H1 (cell line): ENCODE results near the gene KDM6B. TPM values are rescaled to one million over a fixed set of nuclear protein-coding genes. Genes with fewer than 3 reads are reported as not detected.

Source experiments
- CTCF ChIA-PET: fragments of 300-600 bp; sonication (Branson Sonifier 250); formaldehyde crosslinking; loops from one replicate; lab custom pipeline; 2021; ENCODE audit not compliant: partially characterized antibody; lab: Charles Lee
- POLR2A ChIA-PET: fragments of 300-600 bp; sonication (Branson Sonifier 250); formaldehyde crosslinking; loops from one replicate; lab custom pipeline; 2021; ENCODE audit warnings: inconsistent platforms; ENCODE audit not compliant: partially characterized antibody; lab: Charles Lee
- DNase-seq, 2 experiments: peaks; one replicate each; pipeline versions ENCODE4 v3.0.0 to v3.0.0-alpha.2; 2010 to 2022; ENCODE audit warnings: low spot score in 2 of 2, low read depth in 1 of 2, mixed read lengths in 1 of 2
- FAIRE-seq: peaks from 2 replicates; lab custom pipeline; 2011; peaks lifted over from hg19 to GRCh38; lab: Jason Lieb, UNC
- H2AFZ ChIP-seq: 2 replicates; pipeline ENCODE4 v1.8.1; 2012; ENCODE audit warnings: low read length, inconsistent platforms
- H2AK5ac ChIP-seq: 2 replicates; pipeline ENCODE4 v1.6.1; 2013; ENCODE audit warnings: low read depth, low read length
- H2BK120ac ChIP-seq: replicated peaks from 2 replicates; pipeline ENCODE3; 2013; ENCODE audit warnings: low read depth, low read length, inconsistent platforms
- H2BK12ac ChIP-seq: 2 replicates; pipeline ENCODE4 v1.6.1; 2013; ENCODE audit warnings: low read depth, low read length
- H2BK15ac ChIP-seq: 2 replicates; pipeline ENCODE4 v1.6.1; 2013; ENCODE audit warnings: low read length
- H2BK20ac ChIP-seq: 2 replicates; pipeline ENCODE4 v1.6.1; 2013; ENCODE audit warnings: low read length
- H2BK5ac ChIP-seq: 2 replicates; pipeline ENCODE4 v1.6.1; 2013; ENCODE audit warnings: low read depth, low read length
- H3K14ac ChIP-seq: 2 replicates; pipeline ENCODE4 v1.6.1; 2013; ENCODE audit warnings: inconsistent platforms; ENCODE audit not compliant: insufficient read length
- H3K18ac ChIP-seq: 2 replicates; pipeline ENCODE4 v1.6.1; 2013; ENCODE audit warnings: low read length; ENCODE audit errors: extremely low read depth
- H3K23ac ChIP-seq: 2 replicates; pipeline ENCODE4 v1.6.1; 2013; ENCODE audit warnings: inconsistent platforms; ENCODE audit not compliant: insufficient read length
- H3K23me2 ChIP-seq: 2 replicates; pipeline ENCODE4 v1.6.1; 2013; ENCODE audit warnings: low read depth, low read length
- H3K27ac ChIP-seq: 2 replicates; pipeline ENCODE4 v1.6.1; 2011; ENCODE audit warnings: low read depth, low read length, inconsistent platforms
- H3K27me3 ChIP-seq, 4 experiments: replicated peaks in 1 of 4; 1 replicate in 1 of 4; 2 replicates in 3 of 4; pipeline versions ENCODE4 v1.6.1 to v1.8.1; 2011 to 2013; ENCODE audit warnings: low read length in 3 of 4, mild to moderate bottlenecking in 3 of 4, inconsistent platforms in 2 of 4, mixed read lengths in 2 of 4, moderate library complexity in 1 of 4; ENCODE audit not compliant: control insufficient read depth in 3 of 4, insufficient read depth in 3 of 4; ENCODE audit errors: extremely low read depth in 1 of 4
- H3K36me3 ChIP-seq, 4 experiments: 2 replicates each; pipeline versions ENCODE4 v1.6.1 to v1.8.1; 2011 to 2013; ENCODE audit warnings: mild to moderate bottlenecking in 4 of 4, low read length in 3 of 4, moderate library complexity in 2 of 4, control low read depth in 1 of 4, inconsistent platforms in 1 of 4; ENCODE audit not compliant: insufficient read depth in 4 of 4, control insufficient read depth in 2 of 4
- H3K4ac ChIP-seq: replicated peaks from 2 replicates; pipeline ENCODE3; 2013; ENCODE audit warnings: low read length, low read depth, mixed read lengths, inconsistent platforms; ENCODE audit not compliant: insufficient read length
- H3K4me1 ChIP-seq, 4 experiments: replicated peaks in 1 of 4; 1 replicate in 1 of 4; 2 replicates in 3 of 4; pipeline versions ENCODE4 v1.6.1 to v1.8.1; 2011 to 2013; ENCODE audit warnings: low read length in 3 of 4, inconsistent platforms in 2 of 4, mixed read lengths in 1 of 4; ENCODE audit not compliant: insufficient read depth in 4 of 4, control insufficient read depth in 3 of 4
- H3K4me2 ChIP-seq, 2 experiments: 2 replicates each; pipeline versions ENCODE4 v1.6.1 to v1.8.1; 2011 to 2013; ENCODE audit warnings: low read depth in 2 of 2, low read length in 2 of 2, control low read depth in 1 of 2, inconsistent platforms in 1 of 2, mild to moderate bottlenecking in 1 of 2; ENCODE audit not compliant: insufficient read depth in 1 of 2
- H3K4me3 ChIP-seq, 4 experiments: fragments of 200-600, 300-600 bp in 1 of 4; sonication (generic), shearing (Covaris generic), sonication (Bioruptor Twin) in 1 of 4; 2 replicates each; pipeline versions ENCODE4 v1.5.1 to v1.8.1; 2011 to 2016; ENCODE audit warnings: low read length in 4 of 4, low read depth in 3 of 4, control low read depth in 2 of 4, inconsistent platforms in 2 of 4, mild to moderate bottlenecking in 2 of 4, mixed read lengths in 1 of 4, moderate library complexity in 1 of 4; ENCODE audit not compliant: insufficient read depth in 2 of 4; ENCODE audit errors: extremely low read depth in 1 of 4
- H3K56ac ChIP-seq: replicated peaks from 2 replicates; pipeline ENCODE3; 2013; ENCODE audit warnings: low read depth, mild to moderate bottlenecking, mixed read lengths, low read length, inconsistent platforms; ENCODE audit not compliant: insufficient read length
- H3K79me1 ChIP-seq: 2 replicates; pipeline ENCODE4 v1.6.1; 2013; ENCODE audit warnings: low read depth, low read length, control low read depth
- H3K79me2 ChIP-seq, 2 experiments: 2 replicates each; pipeline versions ENCODE4 v1.6.1 to v1.8.1; 2012 to 2013; ENCODE audit warnings: low read length in 2 of 2, mild to moderate bottlenecking in 2 of 2, inconsistent platforms in 1 of 2; ENCODE audit not compliant: insufficient read depth in 2 of 2, control insufficient read depth in 1 of 2
- H3K9ac ChIP-seq, 4 experiments: replicated peaks in 1 of 4; 1 replicate in 1 of 4; 2 replicates in 3 of 4; pipeline versions ENCODE4 v1.6.1 to v1.8.1; 2011 to 2013; ENCODE audit warnings: low read depth in 3 of 4, low read length in 3 of 4, control low read depth in 2 of 4, mild to moderate bottlenecking in 2 of 4, moderate library complexity in 2 of 4, inconsistent platforms in 1 of 4; ENCODE audit errors: extremely low read depth in 1 of 4
- H3K9me3 ChIP-seq, 2 experiments: 2 replicates each; pipeline versions ENCODE4 v1.6.1 to v1.8.1; 2012 to 2013; ENCODE audit warnings: mild to moderate bottlenecking in 2 of 2, moderate library complexity in 2 of 2, control low read depth in 1 of 2, inconsistent platforms in 1 of 2, low read depth in 1 of 2, low read length in 1 of 2, mixed read lengths in 1 of 2; ENCODE audit not compliant: insufficient read depth in 2 of 2
- H4K20me1 ChIP-seq, 2 experiments: replicated peaks in 1 of 2; 2 replicates each; pipeline versions ENCODE3 to v1.8.1; 2011 to 2013; ENCODE audit warnings: inconsistent platforms in 2 of 2, low read length in 2 of 2, mild to moderate bottlenecking in 1 of 2; ENCODE audit not compliant: insufficient read depth in 2 of 2, control insufficient read depth in 1 of 2
- H4K5ac ChIP-seq: 2 replicates; pipeline ENCODE4 v1.6.1; 2013; ENCODE audit warnings: low read length, low read depth, mixed read lengths, inconsistent platforms; ENCODE audit not compliant: insufficient read length
- H4K8ac ChIP-seq: 2 replicates; pipeline ENCODE4 v1.8.0; 2013; ENCODE audit warnings: mild to moderate bottlenecking, moderate library complexity, low read length, inconsistent platforms; ENCODE audit not compliant: insufficient read depth; ENCODE audit errors: extremely low read depth
- H4K91ac ChIP-seq: replicated peaks from 2 replicates; pipeline ENCODE3; 2013; ENCODE audit warnings: low read length, mixed read lengths, inconsistent platforms; ENCODE audit not compliant: insufficient read length
- WGBS, 2 experiments: shearing (Covaris generic) in 1 of 2; methylation state at CpG; one replicate each; pipeline versions ENCODE4 v1.1.6 to v1.1.7; 2013 to 2015; ENCODE audit warnings: low lambda C conversion rate in 2 of 2, mixed read lengths in 2 of 2, inconsistent platforms in 1 of 2, low coverage in 1 of 2, missing lambda C conversion rate in 1 of 2; ENCODE audit not compliant: insufficient replicate concordance in 2 of 2, insufficient coverage in 1 of 2, insufficient read length in 1 of 2; ENCODE audit errors: extremely low coverage in 1 of 2, missing lambda C conversion rate in 1 of 2; 5-methylcytosine and 5-hydroxymethylcytosine counted together
- polyA plus RNA-seq, 7 experiments: library from polyadenylated mRNA; depleted of rRNA in 3 of 7; stranded (reverse) in 5 of 7; unstranded in 2 of 7; fragments of >200 nt in 5 of 7; fragments of 200-250 nt in 2 of 7; gene quantifications; 1 replicate in 5 of 7; 2 replicates in 1 of 7; 4 replicates in 1 of 7; pipeline versions ENCODE4 v1.2.1 to v1.2.3, GENCODE V29; 2011 to 2013; ENCODE audit warnings: missing spikeins in 2 of 7, mixed read lengths in 2 of 7
- total RNA-seq: library from RNA; stranded (reverse); fragmentation: NEBNext Ultra II Directional; extraction: Animal tissue kit (Norgen Biotek cat#: 25700); gene quantifications from 2 replicates; pipeline ENCODE4 v1.2.1, GENCODE V29; 2021
- TF ChIP-seq, protein P1 (sequence below), 3 experiments: IDR thresholded peaks; 1 replicate in 2 of 3; 2 replicates in 1 of 3; pipeline versions ENCODE4 v1.5.1 to v1.6.1; 2011; ENCODE audit warnings: low read length in 3 of 3, mild to moderate bottlenecking in 3 of 3, inconsistent platforms in 2 of 3, low read depth in 1 of 3, moderate library complexity in 1 of 3; ENCODE audit not compliant: insufficient read depth in 1 of 3; ENCODE audit errors: control extremely low read depth in 1 of 3

Gene KDM6B
- total and polyA plus RNA-seq, 2 of the 8 experiments (the other 6 are each of a cell fraction or from before 2014, with no cell fraction given) = 0.48 to 3.7 TPM

GRCh38 chr17:7816926-7817642 is 16.9 kb upstream of the KDM6B start:
- Histone ChIP-seq H3K23me2 (no peaks in the 10 kb centered on the region), H2BK5ac (no peak overlapping the region), H3K79me1 (no peaks in the 10 kb centered on the region), H2BK20ac (no peak overlapping the region), H4K8ac (no peak overlapping the region), H2BK15ac (no peak overlapping the region), H3K23ac (no peak overlapping the region), H3K4me3 (no peak overlapping the region), H3K79me2 (no peaks in the 10 kb centered on the region), H3K27ac (no peak overlapping the region), H2BK120ac (no peak overlapping the region), H2AK5ac (no peak overlapping the region), H3K56ac (no peak overlapping the region), H4K91ac (no peak overlapping the region), H3K18ac (no peak overlapping the region), H3K4me2 (no peak overlapping the region), H2AFZ (no peak overlapping the region), H3K4ac (no peak overlapping the region), H3K4me1 (no peaks in the 10 kb centered on the region; a peak in 1 of 7 replicates), H3K14ac (no peak overlapping the region), H3K9ac (no peak overlapping the region), H4K20me1 (no peaks in the 10 kb centered on the region), H2BK12ac (no peak overlapping the region), H3K9me3 (no peaks in the 10 kb centered on the region), H3K36me3 (no peaks in the 10 kb centered on the region), H3K27me3 (no peaks in the 10 kb centered on the region; a peak in 1 of 7 replicates), H4K5ac (no peak overlapping the region)
- WGBS, 2 experiments = 89% methylated on average over 8 of the region's 10 CpGs; no CpG with 5 or more reads in 1 of the 2 experiments
- FAIRE-seq (no peak), DNase-seq (no peak)
- ChIA-PET CTCF (interaction anchor here (0.7 to 2.2 kb wide), 11 partner anchors 8 to 224 kb away, joined by 3 to 9 read pairs (median 4); no protein-coding TSS in a partner anchor), POLR2A (interaction anchor here (1.3 kb wide), 1 partner anchor 53 kb away, joined by 3 read pairs; no protein-coding TSS in a partner anchor)
- TF ChIP-seq, protein P1, sequence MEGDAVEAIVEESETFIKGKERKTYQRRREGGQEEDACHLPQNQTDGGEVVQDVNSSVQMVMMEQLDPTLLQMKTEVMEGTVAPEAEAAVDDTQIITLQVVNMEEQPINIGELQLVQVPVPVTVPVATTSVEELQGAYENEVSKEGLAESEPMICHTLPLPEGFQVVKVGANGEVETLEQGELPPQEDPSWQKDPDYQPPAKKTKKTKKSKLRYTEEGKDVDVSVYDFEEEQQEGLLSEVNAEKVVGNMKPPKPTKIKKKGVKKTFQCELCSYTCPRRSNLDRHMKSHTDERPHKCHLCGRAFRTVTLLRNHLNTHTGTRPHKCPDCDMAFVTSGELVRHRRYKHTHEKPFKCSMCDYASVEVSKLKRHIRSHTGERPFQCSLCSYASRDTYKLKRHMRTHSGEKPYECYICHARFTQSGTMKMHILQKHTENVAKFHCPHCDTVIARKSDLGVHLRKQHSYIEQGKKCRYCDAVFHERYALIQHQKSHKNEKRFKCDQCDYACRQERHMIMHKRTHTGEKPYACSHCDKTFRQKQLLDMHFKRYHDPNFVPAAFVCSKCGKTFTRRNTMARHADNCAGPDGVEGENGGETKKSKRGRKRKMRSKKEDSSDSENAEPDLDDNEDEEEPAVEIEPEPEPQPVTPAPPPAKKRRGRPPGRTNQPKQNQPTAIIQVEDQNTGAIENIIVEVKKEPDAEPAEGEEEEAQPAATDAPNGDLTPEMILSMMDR (IDR thresholded peaks at IDR 0.05; ENCODE audit: control extremely low read depth in 1 of 3, insufficient read depth in 1 of 3, low read depth in 1 of 3, low read length in 3 of 3) = no peak
